H1 (cell line): ENCODE measurements around the gene YARS1. TPM values are rescaled to one million over a fixed set of nuclear protein-coding genes. Genes with fewer than 3 reads are reported as not detected.

Experiments
- CTCF ChIA-PET: fragments of 300-600 bp; sonication (Branson Sonifier 250); formaldehyde crosslinking; loops from one replicate; lab custom pipeline; 2021; ENCODE audit not compliant: partially characterized antibody; lab: Charles Lee
- POLR2A ChIA-PET: fragments of 300-600 bp; sonication (Branson Sonifier 250); formaldehyde crosslinking; loops from one replicate; lab custom pipeline; 2021; ENCODE audit warnings: inconsistent platforms; ENCODE audit not compliant: partially characterized antibody; lab: Charles Lee
- DNase-seq, 2 experiments: peaks; one replicate each; pipeline versions ENCODE4 v3.0.0 to v3.0.0-alpha.2; 2010 to 2022; ENCODE audit warnings: low spot score in 2 of 2, low read depth in 1 of 2, mixed read lengths in 1 of 2
- FAIRE-seq: peaks from 2 replicates; lab custom pipeline; 2011; peaks lifted over from hg19 to GRCh38; lab: Jason Lieb, UNC
- H2AFZ ChIP-seq: 2 replicates; pipeline ENCODE4 v1.8.1; 2012; ENCODE audit warnings: low read length, inconsistent platforms
- H2AK5ac ChIP-seq: 2 replicates; pipeline ENCODE4 v1.6.1; 2013; ENCODE audit warnings: low read depth, low read length
- H2BK120ac ChIP-seq: replicated peaks from 2 replicates; pipeline ENCODE3; 2013; ENCODE audit warnings: low read depth, low read length, inconsistent platforms
- H2BK12ac ChIP-seq: 2 replicates; pipeline ENCODE4 v1.6.1; 2013; ENCODE audit warnings: low read depth, low read length
- H2BK15ac ChIP-seq: 2 replicates; pipeline ENCODE4 v1.6.1; 2013; ENCODE audit warnings: low read length
- H2BK20ac ChIP-seq: 2 replicates; pipeline ENCODE4 v1.6.1; 2013; ENCODE audit warnings: low read length
- H2BK5ac ChIP-seq: 2 replicates; pipeline ENCODE4 v1.6.1; 2013; ENCODE audit warnings: low read depth, low read length
- H3K14ac ChIP-seq: 2 replicates; pipeline ENCODE4 v1.6.1; 2013; ENCODE audit warnings: inconsistent platforms; ENCODE audit not compliant: insufficient read length
- H3K18ac ChIP-seq: 2 replicates; pipeline ENCODE4 v1.6.1; 2013; ENCODE audit warnings: low read length; ENCODE audit errors: extremely low read depth
- H3K23ac ChIP-seq: 2 replicates; pipeline ENCODE4 v1.6.1; 2013; ENCODE audit warnings: inconsistent platforms; ENCODE audit not compliant: insufficient read length
- H3K23me2 ChIP-seq: 2 replicates; pipeline ENCODE4 v1.6.1; 2013; ENCODE audit warnings: low read depth, low read length
- H3K27ac ChIP-seq: 2 replicates; pipeline ENCODE4 v1.6.1; 2011; ENCODE audit warnings: low read depth, low read length, inconsistent platforms
- H3K27me3 ChIP-seq, 4 experiments: replicated peaks in 1 of 4; 1 replicate in 1 of 4; 2 replicates in 3 of 4; pipeline versions ENCODE4 v1.6.1 to v1.8.1; 2011 to 2013; ENCODE audit warnings: low read length in 3 of 4, mild to moderate bottlenecking in 3 of 4, inconsistent platforms in 2 of 4, mixed read lengths in 2 of 4, moderate library complexity in 1 of 4; ENCODE audit not compliant: control insufficient read depth in 3 of 4, insufficient read depth in 3 of 4; ENCODE audit errors: extremely low read depth in 1 of 4
- H3K36me3 ChIP-seq, 4 experiments: 2 replicates each; pipeline versions ENCODE4 v1.6.1 to v1.8.1; 2011 to 2013; ENCODE audit warnings: mild to moderate bottlenecking in 4 of 4, low read length in 3 of 4, moderate library complexity in 2 of 4, control low read depth in 1 of 4, inconsistent platforms in 1 of 4; ENCODE audit not compliant: insufficient read depth in 4 of 4, control insufficient read depth in 2 of 4
- H3K4ac ChIP-seq: replicated peaks from 2 replicates; pipeline ENCODE3; 2013; ENCODE audit warnings: low read length, low read depth, mixed read lengths, inconsistent platforms; ENCODE audit not compliant: insufficient read length
- H3K4me1 ChIP-seq, 4 experiments: replicated peaks in 1 of 4; 1 replicate in 1 of 4; 2 replicates in 3 of 4; pipeline versions ENCODE4 v1.6.1 to v1.8.1; 2011 to 2013; ENCODE audit warnings: low read length in 3 of 4, inconsistent platforms in 2 of 4, mixed read lengths in 1 of 4; ENCODE audit not compliant: insufficient read depth in 4 of 4, control insufficient read depth in 3 of 4
- H3K4me2 ChIP-seq, 2 experiments: 2 replicates each; pipeline versions ENCODE4 v1.6.1 to v1.8.1; 2011 to 2013; ENCODE audit warnings: low read depth in 2 of 2, low read length in 2 of 2, control low read depth in 1 of 2, inconsistent platforms in 1 of 2, mild to moderate bottlenecking in 1 of 2; ENCODE audit not compliant: insufficient read depth in 1 of 2
- H3K4me3 ChIP-seq, 4 experiments: fragments of 200-600, 300-600 bp in 1 of 4; sonication (generic), shearing (Covaris generic), sonication (Bioruptor Twin) in 1 of 4; 2 replicates each; pipeline versions ENCODE4 v1.5.1 to v1.8.1; 2011 to 2016; ENCODE audit warnings: low read length in 4 of 4, low read depth in 3 of 4, control low read depth in 2 of 4, inconsistent platforms in 2 of 4, mild to moderate bottlenecking in 2 of 4, mixed read lengths in 1 of 4, moderate library complexity in 1 of 4; ENCODE audit not compliant: insufficient read depth in 2 of 4; ENCODE audit errors: extremely low read depth in 1 of 4
- H3K56ac ChIP-seq: replicated peaks from 2 replicates; pipeline ENCODE3; 2013; ENCODE audit warnings: low read depth, mild to moderate bottlenecking, mixed read lengths, low read length, inconsistent platforms; ENCODE audit not compliant: insufficient read length
- H3K79me1 ChIP-seq: 2 replicates; pipeline ENCODE4 v1.6.1; 2013; ENCODE audit warnings: low read depth, low read length, control low read depth
- H3K79me2 ChIP-seq, 2 experiments: 2 replicates each; pipeline versions ENCODE4 v1.6.1 to v1.8.1; 2012 to 2013; ENCODE audit warnings: low read length in 2 of 2, mild to moderate bottlenecking in 2 of 2, inconsistent platforms in 1 of 2; ENCODE audit not compliant: insufficient read depth in 2 of 2, control insufficient read depth in 1 of 2
- H3K9ac ChIP-seq, 4 experiments: replicated peaks in 1 of 4; 1 replicate in 1 of 4; 2 replicates in 3 of 4; pipeline versions ENCODE4 v1.6.1 to v1.8.1; 2011 to 2013; ENCODE audit warnings: low read depth in 3 of 4, low read length in 3 of 4, control low read depth in 2 of 4, mild to moderate bottlenecking in 2 of 4, moderate library complexity in 2 of 4, inconsistent platforms in 1 of 4; ENCODE audit errors: extremely low read depth in 1 of 4
- H3K9me3 ChIP-seq, 2 experiments: 2 replicates each; pipeline versions ENCODE4 v1.6.1 to v1.8.1; 2012 to 2013; ENCODE audit warnings: mild to moderate bottlenecking in 2 of 2, moderate library complexity in 2 of 2, control low read depth in 1 of 2, inconsistent platforms in 1 of 2, low read depth in 1 of 2, low read length in 1 of 2, mixed read lengths in 1 of 2; ENCODE audit not compliant: insufficient read depth in 2 of 2
- H4K20me1 ChIP-seq, 2 experiments: replicated peaks in 1 of 2; 2 replicates each; pipeline versions ENCODE3 to v1.8.1; 2011 to 2013; ENCODE audit warnings: inconsistent platforms in 2 of 2, low read length in 2 of 2, mild to moderate bottlenecking in 1 of 2; ENCODE audit not compliant: insufficient read depth in 2 of 2, control insufficient read depth in 1 of 2
- H4K5ac ChIP-seq: 2 replicates; pipeline ENCODE4 v1.6.1; 2013; ENCODE audit warnings: low read length, low read depth, mixed read lengths, inconsistent platforms; ENCODE audit not compliant: insufficient read length
- H4K8ac ChIP-seq: 2 replicates; pipeline ENCODE4 v1.8.0; 2013; ENCODE audit warnings: mild to moderate bottlenecking, moderate library complexity, low read length, inconsistent platforms; ENCODE audit not compliant: insufficient read depth; ENCODE audit errors: extremely low read depth
- H4K91ac ChIP-seq: replicated peaks from 2 replicates; pipeline ENCODE3; 2013; ENCODE audit warnings: low read length, mixed read lengths, inconsistent platforms; ENCODE audit not compliant: insufficient read length
- CTBP2 ChIP-seq: IDR thresholded peaks from 2 replicates; pipeline ENCODE4 v1.7.0; 2011; ENCODE audit warnings: borderline replicate concordance, mild to moderate bottlenecking, moderate library complexity, mixed read lengths, low read length; ENCODE audit not compliant: insufficient read depth, insufficient read length
- MAX ChIP-seq: IDR thresholded peaks from 2 replicates; pipeline ENCODE4 v1.6.1; 2012; ENCODE audit warnings: inconsistent platforms
- POLR2A ChIP-seq, 2 experiments: IDR thresholded peaks; 1 replicate in 1 of 2; 2 replicates in 1 of 2; pipeline ENCODE4 v1.6.1; 2011; ENCODE audit warnings: low read depth in 2 of 2, low read length in 2 of 2, mild to moderate bottlenecking in 2 of 2; ENCODE audit errors: control extremely low read depth in 1 of 2
- POLR2AphosphoS5 ChIP-seq: IDR thresholded peaks from 2 replicates; pipeline ENCODE4 v1.6.1; 2011; ENCODE audit warnings: low read depth, low read length
- WGBS, 2 experiments: shearing (Covaris generic) in 1 of 2; methylation state at CpG; one replicate each; pipeline versions ENCODE4 v1.1.6 to v1.1.7; 2013 to 2015; ENCODE audit warnings: low lambda C conversion rate in 2 of 2, mixed read lengths in 2 of 2, inconsistent platforms in 1 of 2, low coverage in 1 of 2, missing lambda C conversion rate in 1 of 2; ENCODE audit not compliant: insufficient replicate concordance in 2 of 2, insufficient coverage in 1 of 2, insufficient read length in 1 of 2; ENCODE audit errors: extremely low coverage in 1 of 2, missing lambda C conversion rate in 1 of 2; 5-methylcytosine and 5-hydroxymethylcytosine counted together
- polyA plus RNA-seq, 7 experiments: library from polyadenylated mRNA; depleted of rRNA in 3 of 7; stranded (reverse) in 5 of 7; unstranded in 2 of 7; fragments of >200 nt in 5 of 7; fragments of 200-250 nt in 2 of 7; gene quantifications; 1 replicate in 5 of 7; 2 replicates in 1 of 7; 4 replicates in 1 of 7; pipeline versions ENCODE4 v1.2.1 to v1.2.3, GENCODE V29; 2011 to 2013; ENCODE audit warnings: missing spikeins in 2 of 7, mixed read lengths in 2 of 7
- total RNA-seq: library from RNA; stranded (reverse); fragmentation: NEBNext Ultra II Directional; extraction: Animal tissue kit (Norgen Biotek cat#: 25700); gene quantifications from 2 replicates; pipeline ENCODE4 v1.2.1, GENCODE V29; 2021

The YARS1 gene
- total and polyA plus RNA-seq, 2 of the 8 experiments (the other 6 are each of a cell fraction or from before 2014, with no cell fraction given), result 47.1 to 226 TPM

- WGBS, 2 experiments, result 81% methylated on average over 8 of the region's 10 CpGs; no CpG with 5 or more reads in 1 of the 2 experiments
- Histone ChIP-seq H3K18ac (peak overlapping the region; percentile 15), H3K27me3 (no peaks in the 10 kb centered on the region), H3K23ac (no peak overlapping the region), H4K8ac (no peak overlapping the region; the same call in 1 of the 2 replicates), H2BK120ac (no peak overlapping the region), H2BK15ac (peak overlapping the region; percentile 53; the same call in 1 of the 2 replicates), H3K27ac (no peak overlapping the region), H3K56ac (no peak overlapping the region), H3K4me2 (no peak overlapping the region), H3K9ac (no peak overlapping the region), H3K14ac (no peak overlapping the region), H3K79me2 (peaks cover 1 to 8% of the 10 kb centered on the region in 2 experiments), H3K23me2 (no peaks in the 10 kb centered on the region), H2BK20ac (no peak overlapping the region), H4K91ac (no peak overlapping the region), H3K79me1 (peaks cover 8% of the 10 kb centered on the region), H2AFZ (no peak overlapping the region), H2BK12ac (no peak overlapping the region), H3K9me3 (no peaks in the 10 kb centered on the region), H2BK5ac (0 out of 2 replicates have a peak overlapping the region, but pooled peaks have one; percentile 27), H3K4me3 (no peak overlapping the region), H4K20me1 (peaks cover 7 to 15% of the 10 kb centered on the region in 2 experiments), H4K5ac (no peak overlapping the region), H3K4me1 (peaks cover 0 to 25% (median 11%) of the 10 kb centered on the region in 4 experiments; a peak in 6 of 7 replicates), H3K36me3 (peaks cover 12 to 66% (median 32%) of the 10 kb centered on the region in 4 experiments; a peak in 7 of 8 replicates), H2AK5ac (no peak overlapping the region), H3K4ac (no peak overlapping the region)
- DNase-seq (no peak), FAIRE-seq (no peak)
- ChIA-PET CTCF (interaction anchor here (0.5 to 12.2 kb wide), 25 partner anchors 8 to 377 kb away, joined by 3 to 329 read pairs (median 10); partner anchors contain the start of genes HPCA and SYNC), POLR2A (interaction anchor here (0.5 to 12.6 kb wide), 28 partner anchors 10 to 378 kb away, joined by 3 to 295 read pairs (median 8); partner anchors contain the start of genes BSDC1, RBBP4, S100PBP and SYNC)
- no peak for TF ChIP-seq CTBP2
- 0 out of 2 replicates have a peak, but pooled peaks have one; percentile 3 for TF ChIP-seq POLR2AphosphoS5
- TF ChIP-seq MAX, result no peak
- peak in 1 of 2 experiments; percentile 38; a peak in 1 of 3 replicates for TF ChIP-seq POLR2A (IDR thresholded peaks at IDR 0.05; ENCODE audit: control extremely low read depth in 1 of 2, low read depth in 2 of 2, low read length in 2 of 2)
These were observed 44.7 kb downstream of the YARS1 start for GRCh38 chr1:32772281-32773017.
